ENCODE measurements around the gene ALPK1. TPM values are rescaled to one million over a fixed set of nuclear protein-coding genes. Genes with fewer than 3 reads are reported as not detected.
A peak's percentile ranks its signal among the peaks of the same experiment; 100 is the strongest.

Gene ALPK1
- total RNA-seq, 1 experiment from 2014 or later, result 4.9 TPM

- no peak for DNase-seq
- Mint-ChIP-seq H3K27me3 (ENCODE audit: insufficient read depth, unreplicated experiment) (peaks cover 4% of the 10 kb centered on the region), H3K4me1 (ENCODE audit: low read depth, unreplicated experiment) (no peaks in the 10 kb centered on the region), H3K9me3 (ENCODE audit: unreplicated experiment) (no peaks in the 10 kb centered on the region), H3K27ac (ENCODE audit: unreplicated experiment) (no peak overlapping the region), H3K4me3 (ENCODE audit: unreplicated experiment) (no peak overlapping the region), H3K36me3 (ENCODE audit: insufficient read depth, unreplicated experiment) (no peaks in the 10 kb centered on the region)
- no peaks in the 10 kb centered on the region for H3K36me3 ChIP-seq (ENCODE audit: control insufficient read depth, insufficient read depth, low read length)
- H3K4me3 ChIP-seq (ENCODE audit: low read depth, low read length), result no peak overlapping the region
- no peaks in the 10 kb centered on the region for H3K9me3 ChIP-seq
- ChIA-PET POLR2A (interaction anchor here (0.5 kb wide), 1 partner anchor 221 kb away, joined by 3 read pairs; the partner anchor contains the start of gene LARP7), CTCF (no interaction called here)
- no TSS peak for BruUV-seq (replicated peaks)
- no peaks in the 10 kb centered on the region for H3K27me3 ChIP-seq (replicated peaks; ENCODE audit: control insufficient read depth, insufficient read depth, low read length)
- no peak for TF ChIP-seq CTCF (IDR thresholded peaks at IDR 0.05; ENCODE audit: insufficient read depth in 1 of 2, low read depth in 1 of 2, low read length in 1 of 2, severe bottlenecking in 1 of 2, unreplicated experiment in 1 of 2)
- intact Hi-C loops (cut with micrococcal nuclease; ENCODE audit: unreplicated experiment), result no loop called here
- H3K4me1 ChIP-seq, result no peaks in the 10 kb centered on the region
Measured at GRCh38 chr4:112416464-112416863, 119.3 kb downstream of the ALPK1 start.

- Mint-ChIP-seq H3K27ac (ENCODE audit: unreplicated experiment) (no peak overlapping the region), H3K4me3 (ENCODE audit: unreplicated experiment) (no peak overlapping the region), H3K4me1 (ENCODE audit: low read depth, unreplicated experiment) (no peaks in the 10 kb centered on the region), H3K9me3 (ENCODE audit: unreplicated experiment) (no peaks in the 10 kb centered on the region), H3K36me3 (ENCODE audit: insufficient read depth, unreplicated experiment) (no peaks in the 10 kb centered on the region), H3K27me3 (ENCODE audit: insufficient read depth, unreplicated experiment) (peaks cover 7% of the 10 kb centered on the region)
- H3K27me3 ChIP-seq (replicated peaks; ENCODE audit: control insufficient read depth, insufficient read depth, low read length), result no peaks in the 10 kb centered on the region
- no peaks in the 10 kb centered on the region for H3K4me1 ChIP-seq
- BruUV-seq (replicated peaks), result no TSS peak
- CTCF ChIA-PET, result no interaction called here
- TF ChIP-seq CTCF (IDR thresholded peaks at IDR 0.05; ENCODE audit: insufficient read depth in 1 of 2, low read depth in 1 of 2, low read length in 1 of 2, severe bottlenecking in 1 of 2, unreplicated experiment in 1 of 2), result no peak
- intact Hi-C loops (cut with micrococcal nuclease; ENCODE audit: unreplicated experiment), result no loop called here
- H3K4me3 ChIP-seq (ENCODE audit: low read depth, low read length), result no peak overlapping the region
- H3K9me3 ChIP-seq, result no peaks in the 10 kb centered on the region
- no peaks in the 10 kb centered on the region for H3K36me3 ChIP-seq (ENCODE audit: control insufficient read depth, insufficient read depth, low read length)
- peak in 1 of 2 experiments; percentile 1 for DNase-seq
- POLR2A ChIA-PET, result no interaction called here
Measured at GRCh38 chr4:112418092-112418491, 120.9 kb downstream of the ALPK1 start.

GRCh38 chr4:112421911-112422310, 124.7 kb downstream of the ALPK1 start:
- Histone ChIP-seq H3K36me3 (ENCODE audit: control insufficient read depth, insufficient read depth, low read length) (no peaks in the 10 kb centered on the region), H3K27me3 (replicated peaks; ENCODE audit: control insufficient read depth, insufficient read depth, low read length) (no peaks in the 10 kb centered on the region), H3K4me3 (ENCODE audit: low read depth, low read length) (no peak overlapping the region), H3K9me3 (no peaks in the 10 kb centered on the region), H3K4me1 (no peaks in the 10 kb centered on the region)
- TF ChIP-seq CTCF (IDR thresholded peaks at IDR 0.05; ENCODE audit: insufficient read depth in 1 of 2, low read depth in 1 of 2, low read length in 1 of 2, severe bottlenecking in 1 of 2, unreplicated experiment in 1 of 2), result no peak
- CTCF ChIA-PET, result no interaction called here
- Mint-ChIP-seq H3K36me3 (ENCODE audit: insufficient read depth, unreplicated experiment) (no peaks in the 10 kb centered on the region), H3K27ac (ENCODE audit: unreplicated experiment) (no peak overlapping the region), H3K4me3 (ENCODE audit: unreplicated experiment) (no peak overlapping the region), H3K27me3 (ENCODE audit: insufficient read depth, unreplicated experiment) (peaks cover 7% of the 10 kb centered on the region), H3K4me1 (ENCODE audit: low read depth, unreplicated experiment) (no peaks in the 10 kb centered on the region), H3K9me3 (ENCODE audit: unreplicated experiment) (no peaks in the 10 kb centered on the region)
- BruUV-seq (replicated peaks), result no TSS peak
- no peak for DNase-seq
- intact Hi-C loops (cut with micrococcal nuclease; ENCODE audit: unreplicated experiment), result no loop called here
- POLR2A ChIA-PET, result no interaction called here
